ENCODE data around the gene RXYLT1. TPM values are rescaled to one million over a fixed set of nuclear protein-coding genes. Genes with fewer than 3 reads are reported as not detected.

Gene RXYLT1
- total RNA-seq, 1 donor from 2014 or later: 22.7 TPM

DNA sequence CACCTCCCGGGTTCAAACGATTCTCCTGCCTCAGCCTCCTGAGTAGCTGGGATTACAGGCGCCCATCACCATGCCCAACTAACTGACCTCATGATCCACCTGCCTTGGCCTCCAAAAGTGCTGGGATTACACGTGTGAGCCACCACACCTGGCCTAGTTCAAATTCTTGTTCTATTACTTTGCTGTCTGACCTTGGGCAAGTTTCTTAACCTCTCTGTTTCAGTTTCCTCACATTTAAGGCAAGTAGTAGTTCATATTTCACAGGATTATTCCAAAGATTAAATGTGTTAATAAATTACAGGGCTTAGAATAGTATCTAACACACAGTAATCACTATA, 10.9 kb downstream of the RXYLT1 start:
- ATAC-seq (ENCODE audit: low read depth) (no peak), DNase-seq (no peak)
- H3K4me1 Mint-ChIP-seq: no peaks in the 10 kb centered on the region
- TF ChIP-seq, protein P1, sequence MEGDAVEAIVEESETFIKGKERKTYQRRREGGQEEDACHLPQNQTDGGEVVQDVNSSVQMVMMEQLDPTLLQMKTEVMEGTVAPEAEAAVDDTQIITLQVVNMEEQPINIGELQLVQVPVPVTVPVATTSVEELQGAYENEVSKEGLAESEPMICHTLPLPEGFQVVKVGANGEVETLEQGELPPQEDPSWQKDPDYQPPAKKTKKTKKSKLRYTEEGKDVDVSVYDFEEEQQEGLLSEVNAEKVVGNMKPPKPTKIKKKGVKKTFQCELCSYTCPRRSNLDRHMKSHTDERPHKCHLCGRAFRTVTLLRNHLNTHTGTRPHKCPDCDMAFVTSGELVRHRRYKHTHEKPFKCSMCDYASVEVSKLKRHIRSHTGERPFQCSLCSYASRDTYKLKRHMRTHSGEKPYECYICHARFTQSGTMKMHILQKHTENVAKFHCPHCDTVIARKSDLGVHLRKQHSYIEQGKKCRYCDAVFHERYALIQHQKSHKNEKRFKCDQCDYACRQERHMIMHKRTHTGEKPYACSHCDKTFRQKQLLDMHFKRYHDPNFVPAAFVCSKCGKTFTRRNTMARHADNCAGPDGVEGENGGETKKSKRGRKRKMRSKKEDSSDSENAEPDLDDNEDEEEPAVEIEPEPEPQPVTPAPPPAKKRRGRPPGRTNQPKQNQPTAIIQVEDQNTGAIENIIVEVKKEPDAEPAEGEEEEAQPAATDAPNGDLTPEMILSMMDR (IDR thresholded peaks at IDR 0.05): no peak
- H3K4me3 Mint-ChIP-seq: no peak overlapping the region
- no peak overlapping the region for H3K27ac Mint-ChIP-seq
- intact Hi-C loops (cut with micrococcal nuclease): no loop called here
- ChIA-PET POLR2A (no interaction called here), CTCF (no interaction called here)
- no peaks in the 10 kb centered on the region for H3K27me3 Mint-ChIP-seq
- no peaks in the 10 kb centered on the region for H3K9me3 Mint-ChIP-seq
- H3K36me3 Mint-ChIP-seq (ENCODE audit: low read depth): peaks cover 54% of the 10 kb centered on the region

DNA sequence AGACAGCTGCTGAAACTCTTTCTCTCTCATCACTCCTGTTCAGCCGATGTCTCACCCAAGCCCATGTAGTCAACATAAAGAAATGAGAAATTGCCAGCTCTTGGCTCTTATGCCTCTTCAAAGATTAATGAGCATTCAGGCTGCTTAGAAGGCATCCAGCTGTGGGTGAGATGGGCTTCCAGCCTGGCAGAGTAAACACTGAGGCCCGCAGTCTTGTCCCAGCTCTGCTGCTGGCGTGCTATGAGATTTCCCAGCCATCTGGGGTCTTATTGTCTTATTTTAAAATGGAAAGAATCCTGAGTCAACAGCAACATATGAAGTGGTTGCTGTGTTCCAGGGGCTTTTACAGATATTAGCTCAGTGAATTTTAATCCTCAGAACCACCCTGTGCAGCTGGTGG, 12.6 kb downstream of the RXYLT1 start:
- H3K27ac Mint-ChIP-seq: no peak overlapping the region
- intact Hi-C loops (cut with micrococcal nuclease): no loop called here

DNA sequence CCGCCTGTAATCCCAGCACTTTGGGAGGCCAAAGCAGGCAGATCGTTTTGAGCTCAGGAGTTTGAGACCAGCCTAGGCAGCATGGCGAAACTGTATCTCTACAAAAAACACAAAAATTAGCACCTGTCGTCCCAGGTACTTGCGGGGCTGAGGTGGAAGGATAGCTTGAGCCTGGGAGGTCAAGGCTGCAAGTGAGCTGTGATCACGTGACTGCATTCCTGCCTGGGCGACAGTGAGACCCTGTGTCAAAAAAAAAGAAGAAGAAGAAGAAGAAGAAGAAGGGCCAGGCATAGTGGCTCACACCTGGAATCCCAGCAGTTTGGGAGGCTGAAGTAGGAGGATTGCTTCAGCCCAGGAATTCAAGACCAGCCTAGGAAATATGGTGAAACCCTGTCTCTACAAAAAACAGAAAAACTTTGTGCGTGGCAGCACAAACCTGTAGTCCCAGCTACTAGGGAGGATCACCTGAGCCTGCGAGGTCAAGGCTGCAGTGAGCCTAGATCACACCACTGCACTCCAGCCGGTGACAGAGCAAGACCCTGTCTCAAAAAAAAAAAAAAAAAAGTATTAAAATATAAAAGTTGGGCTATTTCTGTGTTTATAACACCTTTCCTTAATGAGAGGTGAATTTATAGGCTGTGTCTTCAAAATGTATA, 15.5 kb downstream of the RXYLT1 start:
- H3K27ac Mint-ChIP-seq: no peak overlapping the region
- H3K36me3 Mint-ChIP-seq (ENCODE audit: low read depth): peaks cover 20% of the 10 kb centered on the region
- no peaks in the 10 kb centered on the region for H3K9me3 Mint-ChIP-seq
- CTCF ChIA-PET: no interaction called here
- intact Hi-C loops (cut with micrococcal nuclease): no loop called here
- H3K4me3 Mint-ChIP-seq: no peak overlapping the region
- DNase-seq (no peak), ATAC-seq (ENCODE audit: low read depth) (no peak)
- H3K27me3 Mint-ChIP-seq: no peaks in the 10 kb centered on the region
- H3K4me1 Mint-ChIP-seq: no peaks in the 10 kb centered on the region
- TF ChIP-seq, protein P1 (IDR thresholded peaks at IDR 0.05): no peak
- POLR2A ChIA-PET: no interaction called here

More for the DNA sequence above, 12.6 kb downstream of the RXYLT1 start:
- ChIA-PET POLR2A (no interaction called here), CTCF (interaction anchor here (1.0 kb wide), 1 partner anchor 1004 kb away, joined by 3 read pairs; no protein-coding TSS in a partner anchor)
- no peak overlapping the region for H3K4me3 Mint-ChIP-seq
- H3K9me3 Mint-ChIP-seq: no peaks in the 10 kb centered on the region
- no peaks in the 10 kb centered on the region for H3K27me3 Mint-ChIP-seq
- H3K4me1 Mint-ChIP-seq: no peaks in the 10 kb centered on the region
- DNase-seq: no peak
- TF ChIP-seq, protein P1 (IDR thresholded peaks at IDR 0.05): no peak
- no peak for ATAC-seq (ENCODE audit: low read depth)
- peaks cover 45% of the 10 kb centered on the region for H3K36me3 Mint-ChIP-seq (ENCODE audit: low read depth)

DNA sequence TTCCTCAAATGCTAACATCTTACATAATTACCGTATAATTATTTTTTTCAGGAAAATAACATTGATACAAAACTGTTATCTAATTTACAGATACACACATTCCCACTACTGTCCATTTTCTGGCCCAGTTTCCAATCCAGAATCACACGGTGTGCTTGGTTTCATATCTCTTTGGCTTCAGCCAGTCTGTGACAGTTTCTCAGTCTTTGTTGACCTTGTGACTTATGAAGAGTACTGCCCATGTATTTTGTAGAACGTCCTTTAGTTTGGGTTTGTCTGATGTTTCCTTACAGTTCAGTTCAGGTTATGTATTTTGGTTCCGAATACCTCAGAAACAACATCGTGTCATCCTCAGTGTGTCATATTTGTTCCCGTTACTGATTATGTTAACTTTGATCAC, 16.2 kb downstream of the RXYLT1 start:
- H3K4me1 Mint-ChIP-seq: no peaks in the 10 kb centered on the region
- H3K9me3 Mint-ChIP-seq: no peaks in the 10 kb centered on the region
- intact Hi-C loops (cut with micrococcal nuclease): no loop called here
- no peak overlapping the region for H3K4me3 Mint-ChIP-seq
- H3K36me3 Mint-ChIP-seq (ENCODE audit: low read depth): peaks cover 12% of the 10 kb centered on the region
- ChIA-PET POLR2A (no interaction called here), CTCF (no interaction called here)
- no peak overlapping the region for H3K27ac Mint-ChIP-seq
- no peak for DNase-seq
- no peak for ATAC-seq (ENCODE audit: low read depth)
- no peaks in the 10 kb centered on the region for H3K27me3 Mint-ChIP-seq
- TF ChIP-seq, protein P1 (IDR thresholded peaks at IDR 0.05): no peak

DNA sequence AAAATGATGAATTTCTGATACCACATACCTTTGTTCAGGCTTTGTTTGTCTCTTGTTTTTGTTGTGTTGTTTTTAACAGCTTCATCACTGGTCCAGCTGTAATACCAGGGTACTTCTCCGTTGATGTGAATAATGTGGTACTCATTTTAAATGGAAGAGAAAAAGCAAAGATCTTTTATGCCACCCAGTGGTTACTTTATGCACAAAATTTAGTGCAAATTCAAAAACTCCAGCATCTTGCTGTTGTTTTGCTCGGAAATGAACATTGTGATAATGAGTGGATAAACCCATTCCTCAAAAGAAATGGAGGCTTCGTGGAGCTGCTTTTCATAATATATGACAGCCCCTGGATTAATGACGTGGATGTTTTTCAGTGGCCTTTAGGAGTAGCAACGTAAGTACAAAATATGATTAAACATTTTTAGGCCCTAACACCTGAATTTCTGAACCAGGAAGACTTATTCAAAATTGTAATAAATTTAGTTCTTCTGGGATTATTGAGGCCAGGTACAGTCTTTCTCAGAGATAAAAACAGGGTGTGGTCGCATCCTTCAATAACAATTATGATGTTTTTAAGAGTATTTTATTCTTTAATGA, 22.4 kb downstream of the RXYLT1 start:
- POLR2A ChIA-PET: no interaction called here
- Mint-ChIP-seq H3K27ac (no peak overlapping the region), H3K4me3 (no peak overlapping the region), H3K36me3 (ENCODE audit: low read depth) (peaks cover 9% of the 10 kb centered on the region), H3K27me3 (no peaks in the 10 kb centered on the region), H3K4me1 (no peaks in the 10 kb centered on the region), H3K9me3 (no peaks in the 10 kb centered on the region)
- TF ChIP-seq, protein P1 (IDR thresholded peaks at IDR 0.05): no peak
- DNase-seq: no peak
- intact Hi-C loops (cut with micrococcal nuclease): loop anchor here (1.0 kb wide), 2 partner anchors 130 to 382 kb away; no protein-coding TSS in a partner anchor
- CTCF ChIA-PET: interaction anchor here (0.8 to 1.9 kb wide), 7 partner anchors 20 to 384 kb away, joined by 3 to 8 read pairs (median 4); no protein-coding TSS in a partner anchor
- no peak for ATAC-seq (ENCODE audit: low read depth)
